ENCODE data around the gene TBXAS1. TPM values are rescaled to one million over a fixed set of nuclear protein-coding genes. Genes with fewer than 3 reads are reported as not detected.

Gene TBXAS1
- total RNA-seq, 1 donor from 2014 or later, result 1.3 TPM

GRCh38 chr7:139886899-139887298 lies 57.8 kb downstream of the TBXAS1 start:
- peaks cover 6% of the 10 kb centered on the region for H3K4me1 Mint-ChIP-seq (ENCODE audit: unreplicated experiment)
- H3K9me3 Mint-ChIP-seq (ENCODE audit: unreplicated experiment), result no peaks in the 10 kb centered on the region
- no peaks in the 10 kb centered on the region for H3K36me3 Mint-ChIP-seq (ENCODE audit: low read depth, unreplicated experiment)
- DNase-seq (ENCODE audit: low spot score), result no peak
- no peak for TF ChIP-seq CTCF (IDR thresholded peaks at IDR 0.05; ENCODE audit: unreplicated experiment)
- no peak overlapping the region for H3K4me3 Mint-ChIP-seq (ENCODE audit: unreplicated experiment)
- peaks cover 2% of the 10 kb centered on the region for H3K27me3 Mint-ChIP-seq (ENCODE audit: unreplicated experiment)
- no peak overlapping the region for H3K27ac Mint-ChIP-seq (ENCODE audit: unreplicated experiment)

GRCh38 chr7:139887992-139888481 lies 59.0 kb downstream of the TBXAS1 start:
- no peak overlapping the region for H3K4me3 Mint-ChIP-seq (ENCODE audit: unreplicated experiment)
- H3K9me3 Mint-ChIP-seq (ENCODE audit: unreplicated experiment), result no peaks in the 10 kb centered on the region
- no peak for DNase-seq (ENCODE audit: low spot score)
- H3K36me3 Mint-ChIP-seq (ENCODE audit: low read depth, unreplicated experiment), result no peaks in the 10 kb centered on the region
- TF ChIP-seq CTCF (IDR thresholded peaks at IDR 0.05; ENCODE audit: unreplicated experiment), result no peak
- no peak overlapping the region for H3K27ac Mint-ChIP-seq (ENCODE audit: unreplicated experiment)
- peaks cover 2% of the 10 kb centered on the region for H3K27me3 Mint-ChIP-seq (ENCODE audit: unreplicated experiment)
- peaks cover 6% of the 10 kb centered on the region for H3K4me1 Mint-ChIP-seq (ENCODE audit: unreplicated experiment)

- peaks cover 4% of the 10 kb centered on the region for H3K4me1 Mint-ChIP-seq (ENCODE audit: unreplicated experiment)
- DNase-seq (ENCODE audit: low spot score), result no peak
- no peak overlapping the region for H3K4me3 Mint-ChIP-seq (ENCODE audit: unreplicated experiment)
- no peak for TF ChIP-seq CTCF (IDR thresholded peaks at IDR 0.05; ENCODE audit: unreplicated experiment)
- H3K36me3 Mint-ChIP-seq (ENCODE audit: low read depth, unreplicated experiment), result no peaks in the 10 kb centered on the region
- H3K9me3 Mint-ChIP-seq (ENCODE audit: unreplicated experiment), result no peaks in the 10 kb centered on the region
- H3K27ac Mint-ChIP-seq (ENCODE audit: unreplicated experiment), result no peak overlapping the region
- peaks cover 2% of the 10 kb centered on the region for H3K27me3 Mint-ChIP-seq (ENCODE audit: unreplicated experiment)
Measured at GRCh38 chr7:139889186-139889871, 60.3 kb downstream of the TBXAS1 start.

- Mint-ChIP-seq H3K36me3 (ENCODE audit: low read depth, unreplicated experiment) (peaks cover 5% of the 10 kb centered on the region), H3K27ac (ENCODE audit: unreplicated experiment) (no peak overlapping the region), H3K27me3 (ENCODE audit: unreplicated experiment) (peaks cover 2% of the 10 kb centered on the region), H3K4me1 (ENCODE audit: unreplicated experiment) (peaks cover 10% of the 10 kb centered on the region), H3K4me3 (ENCODE audit: unreplicated experiment) (no peak overlapping the region), H3K9me3 (ENCODE audit: unreplicated experiment) (no peaks in the 10 kb centered on the region)
- no peak for DNase-seq (ENCODE audit: low spot score)
- TF ChIP-seq CTCF (IDR thresholded peaks at IDR 0.05; ENCODE audit: unreplicated experiment), result no peak
Measured at GRCh38 chr7:139893461-139893860, 64.4 kb downstream of the TBXAS1 start.

GRCh38 chr7:139893999-139894398 lies 64.9 kb downstream of the TBXAS1 start:
- no peak overlapping the region for H3K27ac Mint-ChIP-seq (ENCODE audit: unreplicated experiment)
- no peak for TF ChIP-seq CTCF (IDR thresholded peaks at IDR 0.05; ENCODE audit: unreplicated experiment)

More at GRCh38 chr7:139893999-139894398, 64.9 kb downstream of the TBXAS1 start:
- Mint-ChIP-seq H3K27me3 (ENCODE audit: unreplicated experiment) (peaks cover 2% of the 10 kb centered on the region), H3K4me3 (ENCODE audit: unreplicated experiment) (no peak overlapping the region), H3K4me1 (ENCODE audit: unreplicated experiment) (peaks cover 10% of the 10 kb centered on the region), H3K9me3 (ENCODE audit: unreplicated experiment) (no peaks in the 10 kb centered on the region), H3K36me3 (ENCODE audit: low read depth, unreplicated experiment) (peaks cover 5% of the 10 kb centered on the region)
- DNase-seq (ENCODE audit: low spot score), result no peak
